Adrenal gland (tissue), 5 donors: Measurements from ENCODE around the gene PPP1R12B.

Experiments used
- CTCF ChIP-seq, 6 experiments: fragments of 450-650 bp in 4 of 6; fragments of 200-600 bp in 2 of 6; sonication (generic) in 1 of 6; IDR thresholded peaks; 1 replicate in 5 of 6; 2 replicates in 1 of 6; pipeline versions ENCODE4 v1.5.1 to v1.8.0; 2016 to 2021; ENCODE audit warnings: antibody characterized with exemption in 6 of 6, mild to moderate bottlenecking in 2 of 6, moderate library complexity in 1 of 6
- POLR2A ChIP-seq, 2 donors: fragments of 450-650 bp; IDR thresholded peaks; one replicate each; pipeline ENCODE4 v1.6.1; 2017; ENCODE audit warnings: antibody characterized with exemption in 2 of 2, mild to moderate bottlenecking in 2 of 2, moderate library complexity in 1 of 2
- donor health status: DM: no; HTN: no; CAD: no.

GRCh38 chr1:202521886-202522285 is 173.4 kb downstream of the PPP1R12B start:
- TF ChIP-seq CTCF (IDR thresholded peaks at IDR 0.05) (no peak), POLR2A (IDR thresholded peaks at IDR 0.05) (no peak)
